DOHH2 (cell line): ENCODE measurements around the gene EMID1.

Experiments used
- CTCF ChIP-seq: fragments of 200-600 bp; sonication (generic); IDR thresholded peaks from one replicate; pipeline ENCODE4 v1.5.1; 2014; ENCODE audit warnings: antibody characterized with exemption, mild to moderate bottlenecking, low read depth, low read length; ENCODE audit not compliant: poor library complexity, severe bottlenecking
- EZH2phosphoT487 ChIP-seq: fragments of 200-600 bp; sonication (generic); IDR thresholded peaks from 2 replicates; pipeline ENCODE4 v1.6.1; 2017; ENCODE audit warnings: borderline replicate concordance, mild to moderate bottlenecking, antibody characterized with exemption, low read length, moderate library complexity, mixed read lengths

GRCh38 chr22:29183971-29184848, 21.5 kb upstream of the EMID1 start:
- TF ChIP-seq CTCF = no peak
- no peak for TF ChIP-seq EZH2phosphoT487
